GM06990 (cell line): ENCODE measurements around the gene EPB41L4A.

Experiments
- DNase-seq: peaks from one replicate; pipeline ENCODE4 v3.0.0-alpha.2; 2011; ENCODE audit not compliant: insufficient read length; ENCODE audit errors: extremely low read depth
- H3K27me3 ChIP-seq: replicated peaks from 2 replicates; pipeline ENCODE4 v1.6.0; 2011; ENCODE audit warnings: low read length; ENCODE audit not compliant: control insufficient read depth, insufficient read depth
- H3K36me3 ChIP-seq: 2 replicates; pipeline ENCODE4 v1.5.1; 2011; ENCODE audit warnings: low read length; ENCODE audit not compliant: control insufficient read depth, insufficient read depth
- H3K4me3 ChIP-seq: replicated peaks from 2 replicates; pipeline ENCODE4 v1.5.1; 2011; ENCODE audit warnings: low read depth, mild to moderate bottlenecking, control low read depth, low read length
- CTCF ChIP-seq: IDR thresholded peaks from 2 replicates; pipeline ENCODE4 v1.5.1; 2011; ENCODE audit warnings: low read length, control low read depth, mild to moderate bottlenecking, inconsistent platforms; ENCODE audit not compliant: insufficient read depth, poor library complexity, severe bottlenecking

The EPB41L4A gene

GRCh38 chr5:112122353-112122752, 296.7 kb downstream of the EPB41L4A start:
- H3K27me3 ChIP-seq: no peaks in the 10 kb centered on the region
- H3K36me3 ChIP-seq: no peaks in the 10 kb centered on the region
- H3K4me3 ChIP-seq: no peak overlapping the region
- no peak for TF ChIP-seq CTCF
- DNase-seq: no peak

GRCh38 chr5:112121258-112121657, 297.8 kb downstream of the EPB41L4A start:
- no peak for DNase-seq
- H3K36me3 ChIP-seq: no peaks in the 10 kb centered on the region
- TF ChIP-seq CTCF: no peak
- no peaks in the 10 kb centered on the region for H3K27me3 ChIP-seq
- no peak overlapping the region for H3K4me3 ChIP-seq

GRCh38 chr5:112119969-112120368, 299.1 kb downstream of the EPB41L4A start:
- peak; percentile 21 for TF ChIP-seq CTCF
- DNase-seq: no peak

GRCh38 chr5:112119508-112119907, 299.6 kb downstream of the EPB41L4A start:
- H3K27me3 ChIP-seq: no peaks in the 10 kb centered on the region
- no peaks in the 10 kb centered on the region for H3K36me3 ChIP-seq
- DNase-seq: peak; percentile 4
- no peak for TF ChIP-seq CTCF
- H3K4me3 ChIP-seq: no peak overlapping the region

More at GRCh38 chr5:112119969-112120368, 299.1 kb downstream of the EPB41L4A start:
- Histone ChIP-seq H3K4me3 (no peak overlapping the region), H3K27me3 (no peaks in the 10 kb centered on the region), H3K36me3 (no peaks in the 10 kb centered on the region)

GRCh38 chr5:112117551-112117950, 301.5 kb downstream of the EPB41L4A start:
- no peak for TF ChIP-seq CTCF
- Histone ChIP-seq H3K27me3 (no peaks in the 10 kb centered on the region), H3K36me3 (no peaks in the 10 kb centered on the region), H3K4me3 (no peak overlapping the region)
- DNase-seq: no peak

- Histone ChIP-seq H3K27me3 (no peaks in the 10 kb centered on the region), H3K4me3 (no peak overlapping the region), H3K36me3 (no peaks in the 10 kb centered on the region)
- no peak for TF ChIP-seq CTCF
- DNase-seq: peak; percentile 39
Measured at GRCh38 chr5:112116371-112116770, 302.7 kb downstream of the EPB41L4A start.
